ENCODE measurements around the gene TSG101.

The TSG101 gene

GRCh38 chr11:18524248-18524647 lies 2.5 kb downstream of the TSG101 start:
- no peak for TF ChIP-seq CTCF (IDR thresholded peaks at IDR 0.05; ENCODE audit: low read depth, low read length)

GRCh38 chr11:18523084-18523483 lies 3.7 kb downstream of the TSG101 start:
- no peak for TF ChIP-seq CTCF (IDR thresholded peaks at IDR 0.05; ENCODE audit: low read depth, low read length)
- DNase-seq (ENCODE audit: extremely low read depth, low read depth), result no peak

More at GRCh38 chr11:18524248-18524647, 2.5 kb downstream of the TSG101 start:
- DNase-seq (ENCODE audit: extremely low read depth, low read depth), result no peak

- no peak for DNase-seq (ENCODE audit: extremely low read depth, low read depth)
- no peak; the same call in 1 of the 2 replicates for TF ChIP-seq CTCF (IDR thresholded peaks at IDR 0.05; ENCODE audit: low read depth, low read length)
These were observed 4.4 kb downstream of the TSG101 start for GRCh38 chr11:18522388-18522787.

GRCh38 chr11:18521122-18521521 lies 5.6 kb downstream of the TSG101 start:
- no peak for DNase-seq (ENCODE audit: extremely low read depth, low read depth)
- no peak for TF ChIP-seq CTCF (IDR thresholded peaks at IDR 0.05; ENCODE audit: low read depth, low read length)

GRCh38 chr11:18502352-18502751 lies 24.4 kb downstream of the TSG101 start:
- no peak for TF ChIP-seq CTCF (IDR thresholded peaks at IDR 0.05; ENCODE audit: low read depth, low read length)
- no peak for DNase-seq (ENCODE audit: extremely low read depth, low read depth)

- no peak for TF ChIP-seq CTCF (IDR thresholded peaks at IDR 0.05; ENCODE audit: low read depth, low read length)
- DNase-seq (ENCODE audit: extremely low read depth, low read depth), result no peak
These were observed 25.1 kb downstream of the TSG101 start for GRCh38 chr11:18501629-18502028.

- no peak for DNase-seq (ENCODE audit: extremely low read depth, low read depth)
- TF ChIP-seq CTCF (IDR thresholded peaks at IDR 0.05; ENCODE audit: low read depth, low read length), result no peak
These were observed 28.7 kb downstream of the TSG101 start for GRCh38 chr11:18498039-18498438.

Measured in AG09319 (cell line).